ENCODE data around the gene RMI2.

Gene RMI2

GRCh38 chr16:11330526-11331237 is 14.6 kb upstream of the RMI2 start:
- Histone ChIP-seq H3K4me3 (ENCODE audit: low read depth, low read length) (no peak overlapping the region), H3K4me2 (ENCODE audit: low read length) (no peak overlapping the region), H3K36me3 (ENCODE audit: control insufficient read depth, insufficient read depth, low read length) (no peaks in the 10 kb centered on the region), H3K4me1 (no peaks in the 10 kb centered on the region), H2AFZ (no peak overlapping the region), H3K27ac (no peak overlapping the region), H3K9me3 (ENCODE audit: control insufficient read depth, low read length) (no peaks in the 10 kb centered on the region), H3K27me3 (ENCODE audit: control insufficient read depth, insufficient read depth, low read length) (no peaks in the 10 kb centered on the region), H3K79me2 (no peaks in the 10 kb centered on the region), H3K9ac (no peak overlapping the region)
- TF ChIP-seq, protein P1, sequence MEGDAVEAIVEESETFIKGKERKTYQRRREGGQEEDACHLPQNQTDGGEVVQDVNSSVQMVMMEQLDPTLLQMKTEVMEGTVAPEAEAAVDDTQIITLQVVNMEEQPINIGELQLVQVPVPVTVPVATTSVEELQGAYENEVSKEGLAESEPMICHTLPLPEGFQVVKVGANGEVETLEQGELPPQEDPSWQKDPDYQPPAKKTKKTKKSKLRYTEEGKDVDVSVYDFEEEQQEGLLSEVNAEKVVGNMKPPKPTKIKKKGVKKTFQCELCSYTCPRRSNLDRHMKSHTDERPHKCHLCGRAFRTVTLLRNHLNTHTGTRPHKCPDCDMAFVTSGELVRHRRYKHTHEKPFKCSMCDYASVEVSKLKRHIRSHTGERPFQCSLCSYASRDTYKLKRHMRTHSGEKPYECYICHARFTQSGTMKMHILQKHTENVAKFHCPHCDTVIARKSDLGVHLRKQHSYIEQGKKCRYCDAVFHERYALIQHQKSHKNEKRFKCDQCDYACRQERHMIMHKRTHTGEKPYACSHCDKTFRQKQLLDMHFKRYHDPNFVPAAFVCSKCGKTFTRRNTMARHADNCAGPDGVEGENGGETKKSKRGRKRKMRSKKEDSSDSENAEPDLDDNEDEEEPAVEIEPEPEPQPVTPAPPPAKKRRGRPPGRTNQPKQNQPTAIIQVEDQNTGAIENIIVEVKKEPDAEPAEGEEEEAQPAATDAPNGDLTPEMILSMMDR (IDR thresholded peaks at IDR 0.05), result no peak

- Histone ChIP-seq H3K4me1 (no peaks in the 10 kb centered on the region), H3K27ac (no peak overlapping the region), H3K4me3 (ENCODE audit: low read depth, low read length) (no peak overlapping the region), H2AFZ (no peak overlapping the region), H3K4me2 (ENCODE audit: low read length) (no peak overlapping the region), H3K79me2 (no peaks in the 10 kb centered on the region), H3K9ac (no peak overlapping the region), H3K27me3 (ENCODE audit: control insufficient read depth, insufficient read depth, low read length) (no peaks in the 10 kb centered on the region), H3K9me3 (ENCODE audit: control insufficient read depth, low read length) (no peaks in the 10 kb centered on the region), H3K36me3 (ENCODE audit: control insufficient read depth, insufficient read depth, low read length) (no peaks in the 10 kb centered on the region)
- TF ChIP-seq, protein P1 (IDR thresholded peaks at IDR 0.05), result no peak
These were observed 13.3 kb upstream of the RMI2 start for GRCh38 chr16:11331967-11332366.

- Histone ChIP-seq H2AFZ (no peak overlapping the region), H3K4me3 (ENCODE audit: low read depth, low read length) (no peak overlapping the region), H3K79me2 (no peaks in the 10 kb centered on the region), H3K4me2 (ENCODE audit: low read length) (no peak overlapping the region), H3K36me3 (ENCODE audit: control insufficient read depth, insufficient read depth, low read length) (no peaks in the 10 kb centered on the region), H3K9me3 (ENCODE audit: control insufficient read depth, low read length) (no peaks in the 10 kb centered on the region), H3K27ac (no peak overlapping the region), H3K27me3 (ENCODE audit: control insufficient read depth, insufficient read depth, low read length) (no peaks in the 10 kb centered on the region), H3K9ac (no peak overlapping the region), H3K4me1 (no peaks in the 10 kb centered on the region)
- TF ChIP-seq, protein P1 (IDR thresholded peaks at IDR 0.05), result no peak
These were observed 12.2 kb upstream of the RMI2 start for GRCh38 chr16:11333010-11333409.

DNA sequence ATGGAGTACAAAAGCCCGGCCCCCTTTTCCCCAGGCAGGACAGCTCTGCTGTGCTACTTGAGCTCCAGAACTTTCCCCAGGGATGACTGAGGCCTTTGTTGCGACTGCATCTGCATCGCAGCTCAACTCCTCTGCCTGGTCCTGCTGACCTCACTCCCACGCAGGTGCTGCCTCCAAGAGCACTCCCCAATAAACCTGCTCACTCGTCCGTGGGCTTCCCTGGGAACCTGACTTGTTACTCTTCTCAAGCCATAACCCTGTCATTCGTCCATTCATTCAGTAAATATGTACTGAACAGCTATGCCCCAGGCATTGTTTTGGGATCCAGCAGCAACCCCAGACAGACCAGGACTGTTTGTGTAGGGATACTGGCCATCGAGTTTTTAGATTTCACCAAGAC is 11.6 kb upstream of the RMI2 start:
- H3K4me2 ChIP-seq (ENCODE audit: low read length), result no peak overlapping the region
- no peaks in the 10 kb centered on the region for H3K79me2 ChIP-seq
- no peak overlapping the region for H3K9ac ChIP-seq
- H3K4me1 ChIP-seq, result no peaks in the 10 kb centered on the region
- TF ChIP-seq, protein P1 (IDR thresholded peaks at IDR 0.05), result no peak
- no peaks in the 10 kb centered on the region for H3K9me3 ChIP-seq (ENCODE audit: control insufficient read depth, low read length)
- H3K36me3 ChIP-seq (ENCODE audit: control insufficient read depth, insufficient read depth, low read length), result no peaks in the 10 kb centered on the region
- no peak overlapping the region for H2AFZ ChIP-seq
- no peaks in the 10 kb centered on the region for H3K27me3 ChIP-seq (ENCODE audit: control insufficient read depth, insufficient read depth, low read length)
- no peak overlapping the region for H3K27ac ChIP-seq
- no peak overlapping the region for H3K4me3 ChIP-seq (ENCODE audit: low read depth, low read length)

DNA sequence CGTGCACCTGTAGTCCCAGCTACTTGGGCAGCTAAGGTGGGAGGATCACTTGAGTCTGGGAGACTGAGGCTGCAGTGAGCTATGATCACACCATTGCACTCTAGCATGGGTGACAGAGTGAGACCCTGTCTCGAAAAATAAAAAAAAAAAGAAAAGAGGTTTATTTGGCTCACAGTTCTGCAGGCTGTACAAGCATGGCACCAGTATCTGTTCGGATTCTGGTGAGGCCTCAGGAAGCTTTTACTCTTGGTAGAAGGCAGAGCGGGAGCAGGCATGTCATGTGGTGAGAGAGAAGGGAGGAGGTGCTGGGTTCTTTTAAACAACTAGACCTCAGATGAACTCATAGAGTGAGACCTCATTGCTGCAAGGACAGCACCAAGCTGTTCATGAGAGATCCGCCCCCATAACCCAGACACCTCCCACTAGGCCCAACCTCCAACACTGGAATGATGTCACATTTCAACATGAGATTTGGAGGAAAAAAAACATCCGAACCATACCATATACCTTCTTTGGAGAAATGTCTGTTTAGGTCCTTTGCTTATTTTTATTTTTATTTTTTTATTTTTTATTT is 10.3 kb upstream of the RMI2 start:
- H3K79me2 ChIP-seq, result no peaks in the 10 kb centered on the region
- H3K27me3 ChIP-seq (ENCODE audit: control insufficient read depth, insufficient read depth, low read length), result no peaks in the 10 kb centered on the region
- no peaks in the 10 kb centered on the region for H3K4me1 ChIP-seq
- no peak overlapping the region for H2AFZ ChIP-seq
- H3K27ac ChIP-seq, result no peak overlapping the region
- H3K4me3 ChIP-seq (ENCODE audit: low read depth, low read length), result no peak overlapping the region
- H3K4me2 ChIP-seq (ENCODE audit: low read length), result no peak overlapping the region
- H3K9ac ChIP-seq, result no peak overlapping the region
- no peaks in the 10 kb centered on the region for H3K9me3 ChIP-seq (ENCODE audit: control insufficient read depth, low read length)
- H3K36me3 ChIP-seq (ENCODE audit: control insufficient read depth, insufficient read depth, low read length), result no peaks in the 10 kb centered on the region
- TF ChIP-seq, protein P1 (IDR thresholded peaks at IDR 0.05), result no peak

Data from parathyroid adenoma (tissue), 2 donors.